SK-N-SH treated with all-trans-retinoic acid at 6 μM for 48 hours (cell line): Measurements from ENCODE around the gene R3HDM2.
"Not testable (repeated sequence)": the region's sequence is repeated elsewhere in the genome, so short reads cannot be mapped to it uniquely, and the experiment has no call there.

ENCODE experiments used
- ATAC-seq: fragments of 200-7000 bp; cut with Tn5 transposase; 3 replicates; pipeline ENCODE4 v1.9.1; 2020; ENCODE audit warnings: mild to moderate bottlenecking, moderate library complexity
- BACH2 ChIP-seq: fragments of 250-450 bp; sonication (Bioruptor Pico); IDR thresholded peaks from 2 replicates; pipeline ENCODE4 v1.9.0; 2021; ENCODE audit warnings: mild to moderate bottlenecking, borderline replicate concordance
- CSDC2 ChIP-seq: fragments of 250-450 bp; sonication (Bioruptor Pico); IDR thresholded peaks from 2 replicates; pipeline ENCODE4 v1.5.0; 2020; ENCODE audit warnings: mild to moderate bottlenecking, moderate library complexity
- ESRRG ChIP-seq: fragments of 250-450 bp; sonication (Bioruptor Pico); IDR thresholded peaks from 2 replicates; pipeline ENCODE4 v1.6.1; 2021; ENCODE audit warnings: mild to moderate bottlenecking
- ISL1 ChIP-seq: fragments of 250-450 bp; sonication (Bioruptor Pico); IDR thresholded peaks from 2 replicates; pipeline ENCODE4 v2.1.2; 2022; ENCODE audit warnings: mild to moderate bottlenecking, moderate library complexity
- OSR1 ChIP-seq: fragments of 250-450 bp; sonication (Bioruptor Pico); IDR thresholded peaks from 2 replicates; pipeline ENCODE4 v1.8.0; 2022; ENCODE audit warnings: moderate library complexity, mild to moderate bottlenecking, inconsistent platforms
- PATZ1 ChIP-seq: fragments of 250-450 bp; sonication (Bioruptor Pico); IDR thresholded peaks from 2 replicates; pipeline ENCODE4 v1.8.0; 2020; ENCODE audit warnings: mild to moderate bottlenecking, moderate library complexity, borderline replicate concordance
- RARB ChIP-seq: fragments of 250-450 bp; sonication (Bioruptor Pico); IDR thresholded peaks from 2 replicates; pipeline ENCODE4 v1.8.0; 2021; ENCODE audit warnings: mild to moderate bottlenecking, moderate library complexity
- SNAI2 ChIP-seq: fragments of 250-450 bp; sonication (Bioruptor Pico); IDR thresholded peaks from 2 replicates; pipeline ENCODE4 v1.5.0; 2020; ENCODE audit warnings: mild to moderate bottlenecking, moderate library complexity
- TCF4 ChIP-seq: fragments of 250-450 bp; sonication (Bioruptor Pico); IDR thresholded peaks from 2 replicates; pipeline ENCODE4 v1.8.0; 2021; ENCODE audit warnings: mild to moderate bottlenecking, moderate library complexity, borderline replicate concordance
- TOX ChIP-seq: fragments of 250-450 bp; sonication (Bioruptor Pico); IDR thresholded peaks from 2 replicates; pipeline ENCODE4 v1.8.0; 2021; ENCODE audit warnings: mild to moderate bottlenecking, moderate library complexity, borderline replicate concordance
- ZFP30 ChIP-seq: fragments of 450-650 bp; formaldehyde crosslinking; IDR thresholded peaks from 2 replicates; pipeline ENCODE4 v1.5.0; 2022; ENCODE audit warnings: mild to moderate bottlenecking, moderate library complexity
- ZNF565 ChIP-seq: fragments of 450-650 bp; formaldehyde crosslinking; conservative IDR thresholded peaks from 2 replicates; pipeline ENCODE4 v1.5.0; 2020; ENCODE audit warnings: low read depth, mild to moderate bottlenecking, moderate library complexity
- ZNF8 ChIP-seq: fragments of 450-650 bp; formaldehyde crosslinking; IDR thresholded peaks from 2 replicates; pipeline ENCODE4 v1.5.0; 2020; ENCODE audit warnings: mild to moderate bottlenecking, moderate library complexity
- TF ChIP-seq, protein P1 (sequence below): fragments of 250-450 bp; sonication (Bioruptor Pico); IDR thresholded peaks from 2 replicates; pipeline ENCODE4 v1.5.0; 2020; ENCODE audit warnings: mild to moderate bottlenecking, moderate library complexity
- TF ChIP-seq, protein P2 (sequence below): fragments of 250-450 bp; sonication (Bioruptor Pico); IDR thresholded peaks from 2 replicates; pipeline ENCODE4 v1.5.1; 2021; ENCODE audit warnings: mild to moderate bottlenecking, moderate library complexity
- TF ChIP-seq, protein P3 (sequence below): fragments of 250-450 bp; sonication (Bioruptor Pico); IDR thresholded peaks from 2 replicates; pipeline ENCODE4 v1.8.0; 2021; ENCODE audit warnings: low read depth, mild to moderate bottlenecking, moderate library complexity, borderline replicate concordance

The R3HDM2 gene

DNA sequence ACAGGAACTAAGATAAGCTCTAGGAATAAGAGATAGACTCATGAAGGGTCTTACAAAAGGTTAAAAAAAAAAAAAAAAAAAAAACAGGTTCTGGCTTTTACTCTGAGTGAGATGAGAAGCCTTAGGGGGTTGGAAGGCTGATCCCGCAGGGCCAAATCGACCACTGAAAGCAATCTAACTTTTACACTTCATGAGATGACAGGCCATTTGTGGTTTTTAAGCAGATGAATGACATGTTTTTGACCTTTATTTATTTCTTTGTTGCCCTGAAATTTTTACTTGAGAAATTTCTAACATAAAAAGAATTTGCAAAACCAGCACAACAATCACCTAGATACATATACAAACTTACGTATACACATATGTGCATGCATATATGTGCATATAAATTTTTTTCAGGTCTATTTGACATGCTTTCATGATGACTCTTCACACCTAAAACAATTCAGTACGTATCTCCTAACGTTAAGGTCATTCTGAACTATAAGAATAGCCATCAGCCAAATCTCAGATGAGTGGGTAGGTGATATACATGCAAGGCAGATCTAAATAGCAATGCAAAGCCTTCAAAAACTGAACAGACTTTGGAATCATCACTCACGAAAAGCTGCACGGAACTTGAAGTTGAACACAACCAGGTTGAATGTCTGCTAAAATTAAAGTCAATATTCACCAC, 87.0 kb downstream of the R3HDM2 start:
- no peak for ATAC-seq
- no peak for TF ChIP-seq ESRRG
- TF ChIP-seq, all 23 proteins: peak for 0

- TF ChIP-seq ZNF565 (CRISPR knock-in tag) = no peak
- TF ChIP-seq ZFP30 (CRISPR knock-in tag) = no peak
- no peak for TF ChIP-seq CSDC2 (CRISPR knock-in tag)
- no peak for TF ChIP-seq ZNF8
- no peak for TF ChIP-seq ISL1 (CRISPR knock-in tag)
- TF ChIP-seq SNAI2 (CRISPR knock-in tag) = no peak
- TF ChIP-seq OSR1 (CRISPR knock-in tag) = no peak
- no peak for TF ChIP-seq TOX
- TF ChIP-seq ESRRG = no peak
- TF ChIP-seq RARB = no peak
- no peak for TF ChIP-seq PATZ1 (CRISPR knock-in tag)
- TF ChIP-seq, protein P1, sequence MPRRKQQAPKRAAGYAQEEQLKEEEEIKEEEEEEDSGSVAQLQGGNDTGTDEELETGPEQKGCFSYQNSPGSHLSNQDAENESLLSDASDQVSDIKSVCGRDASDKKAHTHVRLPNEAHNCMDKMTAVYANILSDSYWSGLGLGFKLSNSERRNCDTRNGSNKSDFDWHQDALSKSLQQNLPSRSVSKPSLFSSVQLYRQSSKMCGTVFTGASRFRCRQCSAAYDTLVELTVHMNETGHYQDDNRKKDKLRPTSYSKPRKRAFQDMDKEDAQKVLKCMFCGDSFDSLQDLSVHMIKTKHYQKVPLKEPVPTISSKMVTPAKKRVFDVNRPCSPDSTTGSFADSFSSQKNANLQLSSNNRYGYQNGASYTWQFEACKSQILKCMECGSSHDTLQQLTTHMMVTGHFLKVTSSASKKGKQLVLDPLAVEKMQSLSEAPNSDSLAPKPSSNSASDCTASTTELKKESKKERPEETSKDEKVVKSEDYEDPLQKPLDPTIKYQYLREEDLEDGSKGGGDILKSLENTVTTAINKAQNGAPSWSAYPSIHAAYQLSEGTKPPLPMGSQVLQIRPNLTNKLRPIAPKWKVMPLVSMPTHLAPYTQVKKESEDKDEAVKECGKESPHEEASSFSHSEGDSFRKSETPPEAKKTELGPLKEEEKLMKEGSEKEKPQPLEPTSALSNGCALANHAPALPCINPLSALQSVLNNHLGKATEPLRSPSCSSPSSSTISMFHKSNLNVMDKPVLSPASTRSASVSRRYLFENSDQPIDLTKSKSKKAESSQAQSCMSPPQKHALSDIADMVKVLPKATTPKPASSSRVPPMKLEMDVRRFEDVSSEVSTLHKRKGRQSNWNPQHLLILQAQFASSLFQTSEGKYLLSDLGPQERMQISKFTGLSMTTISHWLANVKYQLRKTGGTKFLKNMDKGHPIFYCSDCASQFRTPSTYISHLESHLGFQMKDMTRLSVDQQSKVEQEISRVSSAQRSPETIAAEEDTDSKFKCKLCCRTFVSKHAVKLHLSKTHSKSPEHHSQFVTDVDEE (CRISPR knock-in tag) = no peak
- TF ChIP-seq, protein P2, sequence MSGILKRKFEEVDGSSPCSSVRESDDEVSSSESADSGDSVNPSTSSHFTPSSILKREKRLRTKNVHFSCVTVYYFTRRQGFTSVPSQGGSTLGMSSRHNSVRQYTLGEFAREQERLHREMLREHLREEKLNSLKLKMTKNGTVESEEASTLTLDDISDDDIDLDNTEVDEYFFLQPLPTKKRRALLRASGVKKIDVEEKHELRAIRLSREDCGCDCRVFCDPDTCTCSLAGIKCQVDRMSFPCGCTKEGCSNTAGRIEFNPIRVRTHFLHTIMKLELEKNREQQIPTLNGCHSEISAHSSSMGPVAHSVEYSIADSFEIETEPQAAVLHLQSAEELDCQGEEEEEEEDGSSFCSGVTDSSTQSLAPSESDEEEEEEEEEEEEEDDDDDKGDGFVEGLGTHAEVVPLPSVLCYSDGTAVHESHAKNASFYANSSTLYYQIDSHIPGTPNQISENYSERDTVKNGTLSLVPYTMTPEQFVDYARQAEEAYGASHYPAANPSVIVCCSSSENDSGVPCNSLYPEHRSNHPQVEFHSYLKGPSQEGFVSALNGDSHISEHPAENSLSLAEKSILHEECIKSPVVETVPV (CRISPR knock-in tag) = no peak
- TF ChIP-seq, all 23 proteins: peak for 0
- ATAC-seq = peak; percentile 26; the same call in 1 of the 3 replicates
Observed at GRCh38 chr12:57342207-57342691, 88.6 kb downstream of the R3HDM2 start.

- TF ChIP-seq CSDC2 (CRISPR knock-in tag) (no peak), TCF4 (no peak), ISL1 (CRISPR knock-in tag) (no peak), PATZ1 (CRISPR knock-in tag) (no peak), BACH2 (no peak)
- TF ChIP-seq, protein P2 (CRISPR knock-in tag) = no peak
- no peak for ATAC-seq
Observed at GRCh38 chr12:57341275-57341990, 89.4 kb downstream of the R3HDM2 start.

DNA sequence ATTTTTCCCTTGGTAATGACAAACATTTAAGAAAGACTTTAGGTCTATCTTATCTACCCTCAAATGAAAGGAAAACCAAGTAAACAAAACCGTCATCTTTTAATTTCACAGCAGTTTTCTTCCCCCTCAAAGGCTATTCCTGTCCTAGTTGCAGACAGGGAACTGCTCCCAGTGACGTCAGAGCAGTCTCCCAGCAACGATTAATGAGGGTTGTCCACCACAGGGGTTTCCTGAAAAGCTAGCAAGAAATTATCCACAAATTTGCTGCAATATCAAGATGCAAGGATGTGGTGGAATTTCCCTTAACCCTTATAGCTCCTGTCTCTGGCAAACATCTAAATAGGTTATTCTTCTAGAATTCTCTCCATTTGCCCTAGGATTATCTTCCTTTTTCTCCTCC, 90.7 kb downstream of the R3HDM2 start:
- peak; percentile 48; the same call in 1 of the 3 replicates for ATAC-seq
- TF ChIP-seq, protein P3, sequence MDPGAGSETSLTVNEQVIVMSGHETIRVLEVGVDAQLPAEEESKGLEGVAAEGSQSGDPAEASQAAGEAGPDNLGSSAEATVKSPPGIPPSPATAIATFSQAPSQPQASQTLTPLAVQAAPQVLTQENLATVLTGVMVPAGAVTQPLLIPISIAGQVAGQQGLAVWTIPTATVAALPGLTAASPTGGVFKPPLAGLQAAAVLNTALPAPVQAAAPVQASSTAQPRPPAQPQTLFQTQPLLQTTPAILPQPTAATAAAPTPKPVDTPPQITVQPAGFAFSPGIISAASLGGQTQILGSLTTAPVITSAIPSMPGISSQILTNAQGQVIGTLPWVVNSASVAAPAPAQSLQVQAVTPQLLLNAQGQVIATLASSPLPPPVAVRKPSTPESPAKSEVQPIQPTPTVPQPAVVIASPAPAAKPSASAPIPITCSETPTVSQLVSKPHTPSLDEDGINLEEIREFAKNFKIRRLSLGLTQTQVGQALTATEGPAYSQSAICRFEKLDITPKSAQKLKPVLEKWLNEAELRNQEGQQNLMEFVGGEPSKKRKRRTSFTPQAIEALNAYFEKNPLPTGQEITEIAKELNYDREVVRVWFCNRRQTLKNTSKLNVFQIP = no peak
- TF ChIP-seq ESRRG = no peak

DNA sequence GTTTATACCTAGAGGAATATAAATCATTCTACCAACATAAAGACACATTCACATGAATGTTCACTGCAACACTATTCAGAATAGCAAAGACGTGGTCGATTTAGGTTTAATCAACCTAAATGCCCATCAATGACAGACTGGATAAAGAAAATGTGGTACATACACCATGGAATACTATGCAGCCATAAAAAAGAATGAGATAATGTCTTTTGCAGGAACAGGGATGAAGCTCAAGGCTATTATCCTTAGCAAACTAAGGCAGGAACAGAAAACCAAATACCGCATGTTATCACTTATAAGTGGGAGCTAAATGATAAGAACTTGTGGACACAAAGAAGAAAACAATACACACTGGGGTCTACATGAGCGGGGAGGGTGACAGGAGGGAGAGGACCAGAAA, 94.5 kb downstream of the R3HDM2 start:
- not testable (repeated sequence) for ATAC-seq
